CD14-positive monocyte (primary cell): ENCODE measurements around the gene SLC6A6. TPM values are rescaled to one million over a fixed set of nuclear protein-coding genes. Genes with fewer than 3 reads are reported as not detected.

ENCODE experiments used
- DNase-seq, 3 donors: peaks; one replicate each; pipeline ENCODE4 v3.0.0-alpha.2; 2011 to 2022
- H2AFZ ChIP-seq: 2 replicates; pipeline ENCODE4 v1.6.0; 2012; ENCODE audit warnings: mild to moderate bottlenecking, low read depth, low read length, inconsistent platforms; ENCODE audit not compliant: insufficient read depth, poor library complexity, severe bottlenecking
- H3K27ac ChIP-seq, 2 donors: 1 replicate in 1 of 2; 2 replicates in 1 of 2; pipeline ENCODE4 v1.5.1; 2012 to 2013; ENCODE audit warnings: low read length in 2 of 2, control low read depth in 1 of 2, inconsistent platforms in 1 of 2, low read depth in 1 of 2, mild to moderate bottlenecking in 1 of 2
- H3K27me3 ChIP-seq, 2 donors: one replicate each; pipeline versions ENCODE4 v1.6.0 to v1.6.1; 2011 to 2013; ENCODE audit warnings: low read length in 2 of 2; ENCODE audit not compliant: control insufficient read depth in 2 of 2, insufficient read depth in 2 of 2
- H3K36me3 ChIP-seq, 2 donors: replicated peaks in 1 of 2; 1 replicate in 1 of 2; 2 replicates in 1 of 2; pipeline versions ENCODE4 v1.5.1 to v1.6.1; 2012 to 2013; ENCODE audit warnings: low read length in 2 of 2, control low read depth in 1 of 2, inconsistent platforms in 1 of 2, mild to moderate bottlenecking in 1 of 2; ENCODE audit not compliant: insufficient read depth in 2 of 2, control insufficient read depth in 1 of 2
- H3K4me1 ChIP-seq, 2 donors: 1 replicate in 1 of 2; 2 replicates in 1 of 2; pipeline versions ENCODE4 v1.5.1 to v1.6.1; 2012 to 2013; ENCODE audit warnings: low read length in 2 of 2, control low read depth in 1 of 2, inconsistent platforms in 1 of 2, mild to moderate bottlenecking in 1 of 2, moderate library complexity in 1 of 2; ENCODE audit not compliant: insufficient read depth in 2 of 2, control insufficient read depth in 1 of 2
- H3K4me2 ChIP-seq: replicated peaks from 2 replicates; pipeline ENCODE3; 2012; ENCODE audit warnings: low read length, moderate library complexity, mild to moderate bottlenecking; ENCODE audit not compliant: poor library complexity, severe bottlenecking; ENCODE audit errors: extremely low read depth
- H3K4me3 ChIP-seq, 3 experiments: fragments of 200-600 bp in 1 of 3; sonication (generic) in 1 of 3; replicated peaks in 1 of 3; 1 replicate in 2 of 3; 2 replicates in 1 of 3; pipeline ENCODE4 v1.5.1; 2011 to 2013; ENCODE audit warnings: low read length in 3 of 3, mild to moderate bottlenecking in 3 of 3, control low read depth in 2 of 3, low read depth in 2 of 3, inconsistent platforms in 1 of 3, moderate library complexity in 1 of 3
- H3K79me2 ChIP-seq: 2 replicates; pipeline ENCODE4 v1.6.0; 2012; ENCODE audit warnings: mild to moderate bottlenecking, control low read depth, inconsistent platforms, low read length, moderate library complexity; ENCODE audit not compliant: insufficient read depth
- H3K9ac ChIP-seq: 2 replicates; pipeline ENCODE4 v1.6.0; 2017; ENCODE audit warnings: low read length, mild to moderate bottlenecking; ENCODE audit not compliant: insufficient read depth, poor library complexity, severe bottlenecking
- H3K9me3 ChIP-seq, 2 donors: replicated peaks in 1 of 2; 1 replicate in 1 of 2; 2 replicates in 1 of 2; pipeline versions ENCODE4 v1.5.1 to v1.6.1; 2012 to 2013; ENCODE audit warnings: low read length in 2 of 2, control low read depth in 1 of 2; ENCODE audit not compliant: control insufficient read depth in 1 of 2, insufficient read depth in 1 of 2
- H4K20me1 ChIP-seq: 2 replicates; pipeline ENCODE4 v1.6.0; 2012; ENCODE audit warnings: mild to moderate bottlenecking, low read length, control low read depth, moderate library complexity; ENCODE audit not compliant: insufficient read depth
- H3K27ac Mint-ChIP-seq, 7 donors: one replicate each; pipeline ENCODE4 v1.8.0; 2020; ENCODE audit warnings: mild to moderate bottlenecking in 7 of 7, mixed read lengths in 7 of 7, moderate library complexity in 6 of 7, inconsistent platforms in 2 of 7
- H3K27me3 Mint-ChIP-seq, 3 donors: one replicate each; pipeline ENCODE4 v1.8.0; 2021 to 2022; ENCODE audit warnings: low read depth in 3 of 3, mild to moderate bottlenecking in 3 of 3, mixed read lengths in 3 of 3, moderate library complexity in 3 of 3, inconsistent platforms in 1 of 3
- H3K36me3 Mint-ChIP-seq, 2 donors: one replicate each; pipeline ENCODE4 v1.8.0; 2020; ENCODE audit warnings: mixed read lengths in 2 of 2, inconsistent platforms in 1 of 2, mild to moderate bottlenecking in 1 of 2
- H3K4me1 Mint-ChIP-seq: one replicate; pipeline ENCODE4 v1.8.0; 2020; ENCODE audit warnings: mild to moderate bottlenecking, mixed read lengths
- H3K4me3 Mint-ChIP-seq, 2 donors: one replicate each; pipeline ENCODE4 v1.8.0; 2020; ENCODE audit warnings: mild to moderate bottlenecking in 2 of 2, mixed read lengths in 2 of 2, moderate library complexity in 1 of 2
- H3K9me3 Mint-ChIP-seq, 7 donors: one replicate each; pipeline ENCODE4 v1.8.0; 2020 to 2022; ENCODE audit warnings: mixed read lengths in 7 of 7, mild to moderate bottlenecking in 6 of 7, moderate library complexity in 6 of 7, inconsistent platforms in 2 of 7
- WGBS: methylation state at CpG from one replicate; pipeline ENCODE4 v1.1.5; 2013; ENCODE audit warnings: missing lambda C conversion rate; ENCODE audit not compliant: insufficient coverage; 5-methylcytosine and 5-hydroxymethylcytosine counted together
- intact Hi-C, 2 donors: fragments of 100-400 bp; cut with micrococcal nuclease; formaldehyde crosslinking; loops; one replicate each; pipeline versions ENCODE4 v1.15.0 to v1.15.1; 2023
- polyA plus RNA-seq, 3 donors: library from polyadenylated mRNA; depleted of rRNA in 1 of 3; unstranded in 2 of 3; stranded (reverse) in 1 of 3; fragments of 300-500 nt in 2 of 3; fragments of >200 nt in 1 of 3; fragmentation: Illumina TruSeq in 2 of 3; gene quantifications; 1 replicate in 2 of 3; 2 replicates in 1 of 3; pipeline ENCODE4 v1.2.3, GENCODE V29; 2012 to 2021
- TF ChIP-seq, protein P1 (sequence below): fragments of 200-600 bp; IDR thresholded peaks from one replicate; pipeline ENCODE4 v1.8.0; 2022; ENCODE audit warnings: antibody characterized with exemption, mild to moderate bottlenecking

Gene SLC6A6
- polyA plus RNA-seq, 3 donors = 18.4 to 136 (median 24.5) TPM

DNA sequence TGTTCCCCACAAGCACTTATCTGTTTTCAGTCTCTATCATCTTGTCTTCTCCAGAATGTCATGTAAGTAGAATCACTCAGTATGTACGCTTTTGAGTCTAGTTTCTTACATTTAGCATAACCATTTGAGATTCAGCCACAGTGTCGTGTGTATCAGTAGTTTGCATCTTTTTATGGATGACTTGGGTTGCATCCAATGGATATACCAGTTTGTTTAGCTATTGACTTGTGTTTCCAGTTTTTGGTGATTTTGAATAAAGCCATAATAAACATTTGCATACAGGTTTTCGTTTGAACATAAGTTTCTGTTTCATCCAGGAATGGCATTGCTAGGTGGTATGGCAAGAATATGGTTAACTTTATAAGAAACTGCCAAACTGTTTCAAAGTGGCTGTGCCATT lies 125.7 kb downstream of the SLC6A6 start:
- peaks cover 9 to 14% (median 10%) of the 10 kb centered on the region in 3 donors for H3K27me3 Mint-ChIP-seq
- Histone ChIP-seq H3K27ac (no peak overlapping the region), H3K27me3 (peaks cover 0 to 2% of the 10 kb centered on the region in 2 donors), H4K20me1 (no peaks in the 10 kb centered on the region), H3K9me3 (no peaks in the 10 kb centered on the region), H3K79me2 (no peaks in the 10 kb centered on the region), H3K4me3 (no peak overlapping the region), H2AFZ (no peak overlapping the region), H3K9ac (no peak overlapping the region), H3K36me3 (no peaks in the 10 kb centered on the region), H3K4me2 (no peak overlapping the region), H3K4me1 (no peaks in the 10 kb centered on the region)
- no peak for DNase-seq
- no peaks in the 10 kb centered on the region for H3K4me1 Mint-ChIP-seq
- no CpG with 5 or more reads among the region's 3 CpGs for WGBS
- no peak overlapping the region for H3K4me3 Mint-ChIP-seq
- peaks cover 0 to 4% (median 0%) of the 10 kb centered on the region in 7 donors for H3K9me3 Mint-ChIP-seq
- no peaks in the 10 kb centered on the region for H3K36me3 Mint-ChIP-seq
- H3K27ac Mint-ChIP-seq = no peak overlapping the region
- TF ChIP-seq, protein P1, sequence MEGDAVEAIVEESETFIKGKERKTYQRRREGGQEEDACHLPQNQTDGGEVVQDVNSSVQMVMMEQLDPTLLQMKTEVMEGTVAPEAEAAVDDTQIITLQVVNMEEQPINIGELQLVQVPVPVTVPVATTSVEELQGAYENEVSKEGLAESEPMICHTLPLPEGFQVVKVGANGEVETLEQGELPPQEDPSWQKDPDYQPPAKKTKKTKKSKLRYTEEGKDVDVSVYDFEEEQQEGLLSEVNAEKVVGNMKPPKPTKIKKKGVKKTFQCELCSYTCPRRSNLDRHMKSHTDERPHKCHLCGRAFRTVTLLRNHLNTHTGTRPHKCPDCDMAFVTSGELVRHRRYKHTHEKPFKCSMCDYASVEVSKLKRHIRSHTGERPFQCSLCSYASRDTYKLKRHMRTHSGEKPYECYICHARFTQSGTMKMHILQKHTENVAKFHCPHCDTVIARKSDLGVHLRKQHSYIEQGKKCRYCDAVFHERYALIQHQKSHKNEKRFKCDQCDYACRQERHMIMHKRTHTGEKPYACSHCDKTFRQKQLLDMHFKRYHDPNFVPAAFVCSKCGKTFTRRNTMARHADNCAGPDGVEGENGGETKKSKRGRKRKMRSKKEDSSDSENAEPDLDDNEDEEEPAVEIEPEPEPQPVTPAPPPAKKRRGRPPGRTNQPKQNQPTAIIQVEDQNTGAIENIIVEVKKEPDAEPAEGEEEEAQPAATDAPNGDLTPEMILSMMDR = no peak
- intact Hi-C loops = no loop called here

GRCh38 chr3:14531856-14532395 lies 129.5 kb downstream of the SLC6A6 start:
- Histone ChIP-seq H3K36me3 (no peaks in the 10 kb centered on the region), H3K27ac (no peak overlapping the region), H3K4me3 (no peak overlapping the region), H3K9ac (no peak overlapping the region), H3K79me2 (no peaks in the 10 kb centered on the region), H2AFZ (no peak overlapping the region), H3K27me3 (peaks cover 0 to 9% of the 10 kb centered on the region in 2 donors), H4K20me1 (no peaks in the 10 kb centered on the region), H3K9me3 (no peaks in the 10 kb centered on the region), H3K4me2 (no peak overlapping the region), H3K4me1 (no peaks in the 10 kb centered on the region)
- intact Hi-C loops = no loop called here
- H3K4me1 Mint-ChIP-seq = no peaks in the 10 kb centered on the region
- peaks cover 6 to 23% (median 12%) of the 10 kb centered on the region in 3 donors for H3K27me3 Mint-ChIP-seq
- TF ChIP-seq, protein P1 = no peak
- 98% methylated on average over 10 of the region's 17 CpGs for WGBS
- no peak overlapping the region for H3K27ac Mint-ChIP-seq
- peaks cover 0 to 4% (median 0%) of the 10 kb centered on the region in 7 donors for H3K9me3 Mint-ChIP-seq
- no peak overlapping the region for H3K4me3 Mint-ChIP-seq
- no peaks in the 10 kb centered on the region for H3K36me3 Mint-ChIP-seq
- no peak for DNase-seq
